Thyroid gland (tissue), 4 donors: Measurements from ENCODE around the gene PLXDC2. TPM values are rescaled to one million over a fixed set of nuclear protein-coding genes. Genes with fewer than 3 reads are reported as not detected.

ENCODE experiments used
- DNase-seq, 2 donors: peaks; one replicate each; pipeline ENCODE4 v3.0.0-alpha.2; 2019
- H3K27ac ChIP-seq, 3 donors: fragments of 200-600 bp; sonication (generic); 1 replicate in 2 of 3; 2 replicates in 1 of 3; pipeline ENCODE4 v1.5.1; 2016 to 2019; ENCODE audit warnings: mild to moderate bottlenecking in 1 of 3, moderate library complexity in 1 of 3
- H3K27me3 ChIP-seq: fragments of 200-600 bp; sonication (generic); one replicate; pipeline ENCODE4 v1.5.1; 2019
- H3K36me3 ChIP-seq, 2 donors: fragments of 200-600 bp; sonication (generic); one replicate each; pipeline ENCODE4 v1.5.1; 2016 to 2019
- H3K4me1 ChIP-seq, 2 donors: fragments of 200-600 bp; sonication (generic); one replicate each; pipeline ENCODE4 v1.5.1; 2017 to 2019
- H3K4me3 ChIP-seq, 3 donors: fragments of 200-600 bp; sonication (generic); replicated peaks in 1 of 3; 1 replicate in 2 of 3; 2 replicates in 1 of 3; pipeline ENCODE4 v1.5.1; 2016; ENCODE audit warnings: mild to moderate bottlenecking in 1 of 3
- H3K9me3 ChIP-seq: fragments of 200-600 bp; sonication (generic); one replicate; pipeline ENCODE4 v1.5.1; 2017
- POLR2A ChIP-seq, 2 donors: fragments of 450-650 bp; IDR thresholded peaks; one replicate each; pipeline ENCODE4 v1.6.1; 2017; ENCODE audit warnings: antibody characterized with exemption in 2 of 2, mild to moderate bottlenecking in 2 of 2, moderate library complexity in 1 of 2
- WGBS, 2 donors: methylation state at CpG; one replicate each; pipeline ENCODE4 v1.1.5; 2017; 5-methylcytosine and 5-hydroxymethylcytosine counted together
- intact Hi-C: fragments of 100-400 bp; cut with DNase I; formaldehyde crosslinking; loops from one replicate; pipeline ENCODE4 v1.15.1; 2023
- total RNA-seq, 4 donors: library from RNA; depleted of rRNA; stranded (reverse); fragments of >200 nt; gene quantifications; one replicate each; pipeline ENCODE4 v1.2.3, GENCODE V29; 2016
- TF ChIP-seq, protein P1 (sequence below), 6 experiments: fragments of 200-600 bp in 3 of 6; fragments of 450-650 bp in 3 of 6; sonication (generic) in 3 of 6; IDR thresholded peaks; one replicate each; pipeline ENCODE4 v1.5.1; 2016 to 2019; ENCODE audit warnings: antibody characterized with exemption in 6 of 6, mild to moderate bottlenecking in 2 of 6, inconsistent platforms in 1 of 6, moderate library complexity in 1 of 6

PLXDC2 gene
- total RNA-seq, 4 donors from 2014 or later: 44.6 to 91.0 (median 47.6) TPM

DNA sequence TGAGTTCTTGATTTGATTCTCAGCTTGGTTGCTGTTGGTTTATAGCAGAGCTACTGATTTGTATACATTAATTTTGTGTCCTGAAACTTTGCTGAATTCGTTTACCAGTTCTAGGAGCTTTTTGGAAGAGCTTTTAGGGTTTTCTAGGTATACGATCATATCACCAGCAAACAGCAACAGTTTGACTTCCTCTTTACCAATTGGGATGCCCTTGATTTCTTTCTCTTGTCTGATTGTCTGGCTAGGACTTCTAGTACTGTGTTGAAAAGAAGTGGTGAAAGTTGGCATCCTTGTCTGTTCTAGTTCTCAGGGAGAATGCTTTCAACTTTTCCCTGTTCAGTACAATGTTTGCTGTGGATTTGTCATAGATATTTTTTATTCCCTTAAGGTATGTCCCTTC, 86.2 kb downstream of the PLXDC2 start:
- H3K27me3 ChIP-seq: no peaks in the 10 kb centered on the region
- no peak overlapping the region for H3K27ac ChIP-seq
- 83 to 84% methylated on average over 2 of the region's 2 CpGs for WGBS, 2 donors
- H3K36me3 ChIP-seq: no peaks in the 10 kb centered on the region
- TF ChIP-seq, protein P1, sequence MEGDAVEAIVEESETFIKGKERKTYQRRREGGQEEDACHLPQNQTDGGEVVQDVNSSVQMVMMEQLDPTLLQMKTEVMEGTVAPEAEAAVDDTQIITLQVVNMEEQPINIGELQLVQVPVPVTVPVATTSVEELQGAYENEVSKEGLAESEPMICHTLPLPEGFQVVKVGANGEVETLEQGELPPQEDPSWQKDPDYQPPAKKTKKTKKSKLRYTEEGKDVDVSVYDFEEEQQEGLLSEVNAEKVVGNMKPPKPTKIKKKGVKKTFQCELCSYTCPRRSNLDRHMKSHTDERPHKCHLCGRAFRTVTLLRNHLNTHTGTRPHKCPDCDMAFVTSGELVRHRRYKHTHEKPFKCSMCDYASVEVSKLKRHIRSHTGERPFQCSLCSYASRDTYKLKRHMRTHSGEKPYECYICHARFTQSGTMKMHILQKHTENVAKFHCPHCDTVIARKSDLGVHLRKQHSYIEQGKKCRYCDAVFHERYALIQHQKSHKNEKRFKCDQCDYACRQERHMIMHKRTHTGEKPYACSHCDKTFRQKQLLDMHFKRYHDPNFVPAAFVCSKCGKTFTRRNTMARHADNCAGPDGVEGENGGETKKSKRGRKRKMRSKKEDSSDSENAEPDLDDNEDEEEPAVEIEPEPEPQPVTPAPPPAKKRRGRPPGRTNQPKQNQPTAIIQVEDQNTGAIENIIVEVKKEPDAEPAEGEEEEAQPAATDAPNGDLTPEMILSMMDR (IDR thresholded peaks at IDR 0.05): no peak
- TF ChIP-seq POLR2A (IDR thresholded peaks at IDR 0.05): no peak
- no peaks in the 10 kb centered on the region for H3K9me3 ChIP-seq
- H3K4me1 ChIP-seq: peaks cover 0 to 17% of the 10 kb centered on the region in 2 donors
- intact Hi-C loops: no loop called here
- DNase-seq: no peak
- H3K4me3 ChIP-seq: no peak overlapping the region

DNA sequence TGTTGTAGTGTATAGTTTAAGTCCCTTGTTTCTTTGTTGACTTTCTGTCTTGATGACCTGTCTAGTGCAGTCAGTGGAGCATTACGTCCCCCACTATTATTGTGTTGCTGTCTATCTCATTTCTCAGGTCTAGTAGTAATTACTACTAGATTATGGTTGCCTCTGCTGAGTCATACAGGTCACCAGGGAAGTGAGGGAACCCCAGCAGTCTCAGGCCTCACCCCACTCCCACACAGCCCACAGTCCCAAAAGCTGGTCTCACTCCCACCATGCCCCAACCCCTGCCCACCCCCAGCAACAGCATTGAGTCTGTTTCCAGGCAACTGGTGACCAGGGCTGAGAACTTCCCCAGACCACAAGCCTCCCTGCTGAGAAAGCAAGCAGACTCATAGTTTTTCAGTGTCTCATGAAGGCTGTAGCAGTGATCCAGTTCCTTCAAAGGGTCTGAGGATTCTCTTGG, 88.0 kb downstream of the PLXDC2 start:
- H3K36me3 ChIP-seq: no peaks in the 10 kb centered on the region
- H3K27me3 ChIP-seq: no peaks in the 10 kb centered on the region
- intact Hi-C loops: no loop called here
- 93 to 96% methylated on average over 1 of the region's 1 CpG for WGBS, 2 donors
- H3K4me3 ChIP-seq: no peak overlapping the region
- H3K4me1 ChIP-seq: peaks cover 0 to 17% of the 10 kb centered on the region in 2 donors
- DNase-seq: no peak
- no peak for TF ChIP-seq POLR2A (IDR thresholded peaks at IDR 0.05)
- H3K27ac ChIP-seq: no peak overlapping the region
- H3K9me3 ChIP-seq: no peaks in the 10 kb centered on the region

DNA sequence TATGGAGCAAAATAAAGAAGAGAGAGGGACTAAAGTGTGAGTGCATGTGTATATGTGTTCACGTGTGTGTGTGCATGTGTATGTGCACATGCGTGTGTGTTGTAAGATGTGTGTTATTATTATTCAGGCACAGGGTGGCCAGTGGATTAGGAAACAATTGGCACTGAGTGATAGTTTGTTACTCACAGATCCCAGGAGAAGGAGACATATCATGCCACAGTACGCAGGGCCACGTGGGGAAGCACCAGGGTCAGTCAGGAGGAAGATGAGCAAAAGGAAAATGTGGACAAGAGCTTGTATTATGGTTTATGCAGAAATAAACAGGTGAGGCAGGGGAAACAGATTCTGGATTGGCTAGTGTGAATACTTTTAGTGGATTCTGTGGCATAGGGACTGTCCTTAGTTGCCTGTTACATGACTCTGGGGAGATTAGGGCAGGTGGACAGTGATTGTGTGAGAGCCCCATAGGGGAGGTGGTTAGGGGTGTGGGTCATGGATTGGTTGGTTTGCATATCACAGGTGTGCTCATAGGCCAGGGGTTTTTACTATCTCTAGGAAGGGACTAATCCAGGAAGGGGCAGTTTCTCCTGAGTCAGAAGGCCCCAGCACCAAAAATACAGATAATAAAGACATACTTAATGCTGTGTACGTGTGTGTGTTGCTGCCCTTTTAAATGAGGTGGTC, 90.0 kb downstream of the PLXDC2 start:
- Histone ChIP-seq H3K36me3 (no peaks in the 10 kb centered on the region), H3K27ac (no peak overlapping the region), H3K9me3 (no peaks in the 10 kb centered on the region), H3K4me1 (peaks cover 0 to 23% of the 10 kb centered on the region in 2 donors), H3K27me3 (no peaks in the 10 kb centered on the region), H3K4me3 (no peak overlapping the region)
- TF ChIP-seq POLR2A (IDR thresholded peaks at IDR 0.05): no peak
- TF ChIP-seq, protein P1 (IDR thresholded peaks at IDR 0.05): no peak
- WGBS, 2 donors: 93 to 96% methylated on average over 5 of the region's 5 CpGs
- DNase-seq: no peak
- intact Hi-C loops: no loop called here

DNA sequence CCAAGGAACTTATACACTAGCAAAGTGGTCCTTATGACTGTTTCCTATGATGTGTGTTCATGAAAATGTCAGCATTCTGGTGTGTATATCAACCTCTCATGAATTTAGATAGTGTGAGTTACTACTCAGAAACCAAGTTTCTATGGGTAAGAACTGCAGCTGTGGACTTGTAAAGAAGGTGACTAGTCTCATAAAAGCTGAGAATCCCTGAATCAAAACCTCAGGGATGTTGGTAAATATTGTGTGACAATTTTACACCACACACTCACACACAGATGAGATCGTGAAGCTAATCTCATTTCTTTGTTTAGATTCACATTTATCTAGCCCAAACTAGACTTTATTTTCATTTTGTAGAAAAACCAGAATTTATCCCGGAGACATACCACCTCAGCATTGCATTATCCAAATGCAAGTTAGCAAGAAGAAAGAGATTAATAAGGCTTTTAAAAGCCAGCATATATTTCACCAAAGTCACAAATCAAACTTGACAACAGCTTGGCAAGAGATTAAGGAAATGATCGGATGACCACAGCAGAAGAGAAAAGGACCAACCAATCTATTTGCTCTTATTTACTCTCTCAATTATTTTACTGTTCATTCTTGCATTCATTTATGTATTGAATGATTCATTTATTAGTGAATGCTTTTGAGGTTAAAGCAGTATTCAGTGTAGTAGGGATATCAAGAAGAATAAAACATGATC, 92.9 kb downstream of the PLXDC2 start:
- no peaks in the 10 kb centered on the region for H3K27me3 ChIP-seq
- H3K4me3 ChIP-seq: no peak overlapping the region
- no peak for DNase-seq
- intact Hi-C loops: no loop called here
- no peaks in the 10 kb centered on the region for H3K9me3 ChIP-seq
- TF ChIP-seq, protein P1 (IDR thresholded peaks at IDR 0.05): no peak
- no peak for TF ChIP-seq POLR2A (IDR thresholded peaks at IDR 0.05)
- H3K36me3 ChIP-seq: no peaks in the 10 kb centered on the region
- H3K27ac ChIP-seq: no peak overlapping the region
- 76 to 78% methylated on average over 3 of the region's 3 CpGs for WGBS, 2 donors
- H3K4me1 ChIP-seq: peaks cover 0 to 20% of the 10 kb centered on the region in 2 donors

DNA sequence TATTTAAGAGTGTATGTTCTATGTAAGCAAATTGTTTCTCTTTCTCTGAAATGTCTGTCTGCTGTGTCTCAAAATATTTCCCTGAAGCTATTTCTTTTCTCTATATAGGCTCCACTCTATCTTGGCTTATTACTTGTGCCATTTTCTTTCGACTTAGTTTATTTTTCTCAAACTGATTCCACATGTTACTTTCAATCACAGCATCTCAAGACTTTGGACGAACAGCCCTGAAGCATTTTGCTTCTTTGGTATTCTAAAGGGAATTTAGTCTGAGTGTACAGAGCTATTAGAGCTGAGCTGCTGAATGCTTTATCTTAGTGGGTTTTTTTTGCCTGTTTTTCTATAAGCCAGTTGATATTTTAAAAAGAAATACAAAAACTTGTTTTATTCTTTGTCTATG, 95.7 kb downstream of the PLXDC2 start:
- intact Hi-C loops: no loop called here
- TF ChIP-seq POLR2A (IDR thresholded peaks at IDR 0.05): no peak
- TF ChIP-seq, protein P1 (IDR thresholded peaks at IDR 0.05): no peak
- Histone ChIP-seq H3K9me3 (no peaks in the 10 kb centered on the region), H3K36me3 (no peaks in the 10 kb centered on the region), H3K27me3 (no peaks in the 10 kb centered on the region), H3K4me3 (no peak overlapping the region), H3K27ac (no peak overlapping the region), H3K4me1 (peaks cover 0 to 6% of the 10 kb centered on the region in 2 donors)
- DNase-seq: no peak
- WGBS, 2 donors: 70 to 75% methylated on average over 2 of the region's 2 CpGs
